ENCODE measurements around the gene AK4. TPM values are rescaled to one million over a fixed set of nuclear protein-coding genes. Genes with fewer than 3 reads are reported as not detected.

AK4 gene
- total and polyA plus RNA-seq, 2 of the 4 experiments (the other 2 are of a cell fraction): 12.4 to 30.3 TPM

- POLR2A ChIA-PET (ENCODE audit: unreplicated experiment): no interaction called here
Observed at GRCh38 chr1:65256860-65257708, 109.1 kb downstream of the AK4 start.

More at GRCh38 chr1:65256860-65257708, 109.1 kb downstream of the AK4 start:
- no peaks in the 10 kb centered on the region for H3K9me3 ChIP-seq (ENCODE audit: control insufficient read depth, insufficient read depth, low read length)
- no peak overlapping the region for H2AK5ac ChIP-seq (ENCODE audit: low read depth, low read length)
- no peak overlapping the region for H3K18ac ChIP-seq (ENCODE audit: low read depth, low read length)
- no peak overlapping the region for H4K8ac ChIP-seq (ENCODE audit: low read depth in 2 of 2, low read length in 2 of 2)
- no peak overlapping the region for H3K4ac ChIP-seq (ENCODE audit: low read depth, low read length)
- TF ChIP-seq POLR2A (IDR thresholded peaks at IDR 0.05; ENCODE audit: low read depth, low read length): no peak
- no peak for TF ChIP-seq RFX5 (IDR thresholded peaks at IDR 0.05; ENCODE audit: low read depth, low read length)
- TF ChIP-seq USF2 (IDR thresholded peaks at IDR 0.05; ENCODE audit: low read depth, low read length): no peak
- no peak for TF ChIP-seq MAZ (IDR thresholded peaks at IDR 0.05; ENCODE audit: borderline replicate concordance, low read depth, low read length)
- TF ChIP-seq FOS (IDR thresholded peaks at IDR 0.05; ENCODE audit: low read depth, low read length): no peak
- no peak for TF ChIP-seq CTCF (conservative IDR thresholded peaks at IDR 0.05; ENCODE audit: low read depth, low read length)
- TF ChIP-seq CEBPB (IDR thresholded peaks at IDR 0.05; ENCODE audit: low read depth, low read length): no peak
- TF ChIP-seq SMC3 (IDR thresholded peaks at IDR 0.05; ENCODE audit: low read depth, low read length): no peak
- no peak for TF ChIP-seq BHLHE40 (IDR thresholded peaks at IDR 0.05; ENCODE audit: low read depth, low read length)
- no peak for TF ChIP-seq RCOR1 (IDR thresholded peaks at IDR 0.05; ENCODE audit: insufficient replicate concordance, low read length)
- no peak for TF ChIP-seq RAD21 (IDR thresholded peaks at IDR 0.05; ENCODE audit: low read length)
- TF ChIP-seq NFE2L2 (IDR thresholded peaks at IDR 0.05; ENCODE audit: low read depth, low read length): no peak
- TF ChIP-seq CHD1 (IDR thresholded peaks at IDR 0.05; ENCODE audit: low read depth, low read length): no peak
- no peak overlapping the region for H3K4me2 ChIP-seq (ENCODE audit: low read depth, low read length)
- CTCF ChIA-PET: no interaction called here
- no peak overlapping the region for H2BK5ac ChIP-seq (ENCODE audit: low read depth, low read length, poor library complexity, severe bottlenecking)
- no peak overlapping the region for H3K4me3 ChIP-seq (ENCODE audit: insufficient read depth, low read depth, low read length)
- ATAC-seq (ENCODE audit: low read depth) (no peak), DNase-seq (no peak)
- BruUV-seq (replicated peaks): no TSS peak
- H3K14ac ChIP-seq (replicated peaks; ENCODE audit: low read depth, low read length): no peak overlapping the region
- H2AK9ac ChIP-seq (replicated peaks; ENCODE audit: low read depth, low read length, poor library complexity): no peak overlapping the region
- H3K79me1 ChIP-seq (ENCODE audit: low read depth in 1 of 2, low read length in 2 of 2): no peaks in the 10 kb centered on the region
- H4K91ac ChIP-seq (ENCODE audit: insufficient read depth, low read depth, low read length): no peak overlapping the region
- no peaks in the 10 kb centered on the region for H4K20me1 ChIP-seq (ENCODE audit: insufficient read depth, low read length)
- no peak overlapping the region for H2BK20ac ChIP-seq (ENCODE audit: low read depth, low read length)
- no peaks in the 10 kb centered on the region for H3K36me3 ChIP-seq (ENCODE audit: control insufficient read depth, insufficient read depth, low read length)
- H3K4me1 ChIP-seq (ENCODE audit: control insufficient read depth, insufficient read depth, low read length): no peaks in the 10 kb centered on the region; the same call in 1 of the 2 replicates
- H3K9ac ChIP-seq (ENCODE audit: low read depth, low read length): no peak overlapping the region
- intact Hi-C loops (cut with micrococcal nuclease) (no loop called here), in situ Hi-C loops (cut with MboI; ENCODE audit: low sequenced_read_pairs) (no loop called here), dilution Hi-C loops (cut with HindIII; ENCODE audit: low sequenced_read_pairs, unreplicated experiment) (no loop called here)
- no peak overlapping the region for H3K27ac ChIP-seq (ENCODE audit: insufficient read depth, low read length)
- H4K5ac ChIP-seq (ENCODE audit: low read depth, low read length): no peak overlapping the region
- no CpG with 5 or more reads among the region's 7 CpGs for WGBS, 2 experiments (ENCODE audit: extremely low coverage in 2 of 2, insufficient read length in 1 of 2)
- no peaks in the 10 kb centered on the region; the same call in 1 of the 2 replicates for H3K9me1 ChIP-seq (ENCODE audit: insufficient read depth, low read length)
- H2AFZ ChIP-seq (replicated peaks; ENCODE audit: low read length, poor library complexity): no peak overlapping the region
- H2BK15ac ChIP-seq (ENCODE audit: low read depth, low read length): no peak overlapping the region
- no peak overlapping the region for H2BK120ac ChIP-seq (ENCODE audit: low read depth, low read length)
- H3K27me3 ChIP-seq (ENCODE audit: control insufficient read depth, insufficient read depth, low read length): peaks cover 23% of the 10 kb centered on the region
- H3K56ac ChIP-seq (ENCODE audit: extremely low read depth, insufficient read depth, low read length): no peak overlapping the region
- H3K23ac ChIP-seq (ENCODE audit: low read depth, low read length): no peak overlapping the region

All from IMR-90 (cell line).